CD4-positive, alpha-beta T cell (primary cell): ENCODE measurements around the gene ZNF8. TPM values are rescaled to one million over a fixed set of nuclear protein-coding genes. Genes with fewer than 3 reads are reported as not detected.
"Not testable (repeated sequence)": the region's sequence is repeated elsewhere in the genome, so short reads cannot be mapped to it uniquely, and the experiment has no call there.

ENCODE experiments used
- ATAC-seq: fragments of 200-7000 bp; cut with Tn5 transposase; one replicate; pipeline ENCODE4 v1.10.0; 2022; ENCODE audit warnings: mild to moderate bottlenecking; ENCODE audit not compliant: poor library complexity
- CTCF ChIA-PET: fragments of 350-600 bp; sonication (Branson Sonifier 250); formaldehyde crosslinking; loops from one replicate; lab custom pipeline; 2021; ENCODE audit warnings: antibody characterized with exemption, inconsistent platforms; lab: Charles Lee
- POLR2A ChIA-PET: fragments of 350-600 bp; sonication (Branson Sonifier 250); formaldehyde crosslinking; loops from one replicate; lab custom pipeline; 2021; ENCODE audit warnings: antibody characterized with exemption, inconsistent platforms; lab: Charles Lee
- DNase-seq, 14 experiments: peaks; one replicate each; pipeline ENCODE4 v3.0.0-alpha.2; 2013 to 2020; ENCODE audit warnings: mixed read lengths in 2 of 14
- H3K27ac ChIP-seq, 2 donors: one replicate each; pipeline versions ENCODE4 v1.5.1 to v1.7.0; 2013; ENCODE audit warnings: low read length in 2 of 2, low read depth in 1 of 2, mild to moderate bottlenecking in 1 of 2
- H3K27me3 ChIP-seq, 2 experiments: 1 replicate in 1 of 2; 2 replicates in 1 of 2; pipeline versions ENCODE4 v1.6.1 to v1.7.0; 2013; ENCODE audit warnings: low read length in 2 of 2, control low read depth in 1 of 2, mild to moderate bottlenecking in 1 of 2, moderate library complexity in 1 of 2; ENCODE audit not compliant: insufficient read depth in 2 of 2, control insufficient read depth in 1 of 2
- H3K36me3 ChIP-seq: one replicate; pipeline ENCODE4 v1.6.1; 2013; ENCODE audit warnings: low read length, control low read depth; ENCODE audit not compliant: insufficient read depth
- H3K4me1 ChIP-seq: one replicate; pipeline ENCODE4 v1.6.1; 2013; ENCODE audit warnings: low read length, control low read depth; ENCODE audit not compliant: insufficient read depth
- H3K4me3 ChIP-seq: one replicate; pipeline ENCODE4 v1.5.1; 2013; ENCODE audit warnings: mild to moderate bottlenecking, low read length, moderate library complexity
- H3K9me3 ChIP-seq, 2 experiments: 1 replicate in 1 of 2; 2 replicates in 1 of 2; pipeline versions ENCODE4 v1.6.1 to v1.7.0; 2013; ENCODE audit warnings: low read length in 2 of 2, mild to moderate bottlenecking in 2 of 2, control low read depth in 1 of 2, moderate library complexity in 1 of 2; ENCODE audit not compliant: control insufficient read depth in 1 of 2, insufficient read depth in 1 of 2
- H3K27ac Mint-ChIP-seq: one replicate; pipeline ENCODE4 v1.8.0; 2020; ENCODE audit warnings: mixed read lengths
- H3K27me3 Mint-ChIP-seq: one replicate; pipeline ENCODE4 v1.8.0; 2021; ENCODE audit warnings: mixed read lengths
- H3K36me3 Mint-ChIP-seq: one replicate; pipeline ENCODE4 v1.8.0; 2021; ENCODE audit warnings: low read depth, mixed read lengths
- H3K4me1 Mint-ChIP-seq: one replicate; pipeline ENCODE4 v1.8.0; 2021; ENCODE audit warnings: low read depth, mixed read lengths
- H3K4me3 Mint-ChIP-seq: one replicate; pipeline ENCODE4 v1.8.0; 2020; ENCODE audit warnings: mild to moderate bottlenecking, mixed read lengths
- H3K9me3 Mint-ChIP-seq: one replicate; pipeline ENCODE4 v1.8.0; 2020; ENCODE audit warnings: mixed read lengths
- intact Hi-C, 2 experiments: fragments of 100-400 bp; cut with DNase I in 1 of 2; cut with micrococcal nuclease in 1 of 2; formaldehyde crosslinking; loops; one replicate each; pipeline versions ENCODE4 v1.15.1 to v1.9.0; 2023 to 2025; cut with DNase I, micrococcal nuclease
- total RNA-seq, 174 experiments: library from RNA in 2 of 174; stranded (reverse) in 2 of 174; gene quantifications; one replicate each; pipeline ENCODE4 v1.2.3 and lab custom pipeline; 2021 to 2026
- TF ChIP-seq, protein P1 (sequence below): fragments of 200-600 bp; IDR thresholded peaks from one replicate; pipeline ENCODE4 v1.8.0; 2022; ENCODE audit warnings: antibody characterized with exemption, mild to moderate bottlenecking

Gene ZNF8
- total RNA-seq, 2 experiments from 2014 or later = 9.5 to 9.6 TPM

GRCh38 chr19:58345558-58345957 lies 66.8 kb downstream of the ZNF8 start:
- Mint-ChIP-seq H3K4me3 (peak overlapping the region; percentile 67), H3K27me3 (peaks cover 15% of the 10 kb centered on the region), H3K9me3 (no peaks in the 10 kb centered on the region), H3K4me1 (peaks cover 22% of the 10 kb centered on the region), H3K27ac (peak overlapping the region; percentile 19), H3K36me3 (peaks cover 21% of the 10 kb centered on the region)
- POLR2A ChIA-PET = interaction anchor here (2.8 kb wide), 1 partner anchor 11 kb away, joined by 22 read pairs; no protein-coding TSS in a partner anchor
- DNase-seq (no peak), ATAC-seq (no peak)
- Histone ChIP-seq H3K9me3 (peaks cover 0 to 12% of the 10 kb centered on the region in 2 experiments), H3K4me1 (peaks cover 21% of the 10 kb centered on the region), H3K4me3 (no peak overlapping the region), H3K27ac (no peak overlapping the region), H3K27me3 (no peaks in the 10 kb centered on the region), H3K36me3 (no peaks in the 10 kb centered on the region)
- TF ChIP-seq, protein P1, sequence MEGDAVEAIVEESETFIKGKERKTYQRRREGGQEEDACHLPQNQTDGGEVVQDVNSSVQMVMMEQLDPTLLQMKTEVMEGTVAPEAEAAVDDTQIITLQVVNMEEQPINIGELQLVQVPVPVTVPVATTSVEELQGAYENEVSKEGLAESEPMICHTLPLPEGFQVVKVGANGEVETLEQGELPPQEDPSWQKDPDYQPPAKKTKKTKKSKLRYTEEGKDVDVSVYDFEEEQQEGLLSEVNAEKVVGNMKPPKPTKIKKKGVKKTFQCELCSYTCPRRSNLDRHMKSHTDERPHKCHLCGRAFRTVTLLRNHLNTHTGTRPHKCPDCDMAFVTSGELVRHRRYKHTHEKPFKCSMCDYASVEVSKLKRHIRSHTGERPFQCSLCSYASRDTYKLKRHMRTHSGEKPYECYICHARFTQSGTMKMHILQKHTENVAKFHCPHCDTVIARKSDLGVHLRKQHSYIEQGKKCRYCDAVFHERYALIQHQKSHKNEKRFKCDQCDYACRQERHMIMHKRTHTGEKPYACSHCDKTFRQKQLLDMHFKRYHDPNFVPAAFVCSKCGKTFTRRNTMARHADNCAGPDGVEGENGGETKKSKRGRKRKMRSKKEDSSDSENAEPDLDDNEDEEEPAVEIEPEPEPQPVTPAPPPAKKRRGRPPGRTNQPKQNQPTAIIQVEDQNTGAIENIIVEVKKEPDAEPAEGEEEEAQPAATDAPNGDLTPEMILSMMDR = no peak
- CTCF ChIA-PET = no interaction called here
- intact Hi-C loops = no loop called here

GRCh38 chr19:58346961-58347929 lies 68.5 kb downstream of the ZNF8 start:
- Mint-ChIP-seq H3K4me3 (peak overlapping the region; percentile 86), H3K4me1 (peaks cover 22% of the 10 kb centered on the region), H3K27ac (peak overlapping the region; percentile 84), H3K27me3 (peaks cover 15% of the 10 kb centered on the region), H3K36me3 (peaks cover 7% of the 10 kb centered on the region), H3K9me3 (no peaks in the 10 kb centered on the region)
- DNase-seq = peak; percentile 33 to 86 (median 62)
- H3K27ac ChIP-seq = peak overlapping the region; percentile 47 to 59
- peaks cover 21% of the 10 kb centered on the region for H3K4me1 ChIP-seq
- intact Hi-C loops = no loop called here
- H3K36me3 ChIP-seq = no peaks in the 10 kb centered on the region
- ATAC-seq = peak; percentile 89
- H3K9me3 ChIP-seq = peaks cover 0 to 21% of the 10 kb centered on the region in 2 experiments
- ChIA-PET POLR2A (interaction anchor here (0.8 to 3.0 kb wide), 10 partner anchors 9 to 197 kb away, joined by 3 to 22 read pairs (median 4); partner anchors contain the start of genes ERVK3-1, TRIM28, ZBTB45 and ZNF274), CTCF (interaction anchor here (0.9 to 1.8 kb wide), 2 partner anchors 10 to 15 kb away, joined by 3 to 6 read pairs; partner anchors contain the start of gene ZNF497)
- peak overlapping the region; percentile 63 for H3K4me3 ChIP-seq
- peaks cover 0 to 2% of the 10 kb centered on the region in 2 experiments for H3K27me3 ChIP-seq
- TF ChIP-seq, protein P1 = no peak

- ChIA-PET CTCF (interaction anchor here (0.7 to 1.8 kb wide), 2 partner anchors 14 to 553 kb away, joined by 3 to 6 read pairs; partner anchors contain the start of gene ZNF497), POLR2A (interaction anchor here (0.6 to 3.0 kb wide), 10 partner anchors 8 to 196 kb away, joined by 3 to 22 read pairs (median 4); partner anchors contain the start of genes TRIM28, ZBTB45, ZNF274 and ZNF497)
- Histone ChIP-seq H3K9me3 (peaks cover 0 to 21% of the 10 kb centered on the region in 2 experiments), H3K4me3 (peak overlapping the region; percentile 63), H3K4me1 (peaks cover 21% of the 10 kb centered on the region)
- H3K36me3 Mint-ChIP-seq, H3K27ac ChIP-seq, DNase-seq, ATAC-seq, H3K9me3 Mint-ChIP-seq, intact Hi-C loops, H3K36me3 ChIP-seq, H3K27me3 ChIP-seq: not testable (repeated sequence)
- Mint-ChIP-seq H3K27me3 (peaks cover 15% of the 10 kb centered on the region), H3K4me1 (peaks cover 22% of the 10 kb centered on the region), H3K4me3 (peak overlapping the region; percentile 86), H3K27ac (peak overlapping the region; percentile 84)
These were observed 69.3 kb downstream of the ZNF8 start for GRCh38 chr19:58348080-58348479.
